GM12865 (cell line): ENCODE results near the gene DAB1.

Source experiments
- DNase-seq: peaks from one replicate; pipeline ENCODE4 v3.0.0; 2010; ENCODE audit warnings: low read depth
- H3K4me3 ChIP-seq: 2 replicates; pipeline ENCODE4 v1.5.1; 2011; ENCODE audit warnings: mild to moderate bottlenecking, low read depth, low read length, control low read depth
- TF ChIP-seq, protein P1 (sequence below): IDR thresholded peaks from 2 replicates; pipeline ENCODE4 v1.5.1; 2011; ENCODE audit warnings: low read length, control low read depth, low read depth, inconsistent platforms; ENCODE audit not compliant: insufficient read depth; ENCODE audit errors: missing control alignments

DAB1 gene

GRCh38 chr1:57003398-57004139, 420.3 kb downstream of the DAB1 start:
- no peak overlapping the region for H3K4me3 ChIP-seq
- TF ChIP-seq, protein P1, sequence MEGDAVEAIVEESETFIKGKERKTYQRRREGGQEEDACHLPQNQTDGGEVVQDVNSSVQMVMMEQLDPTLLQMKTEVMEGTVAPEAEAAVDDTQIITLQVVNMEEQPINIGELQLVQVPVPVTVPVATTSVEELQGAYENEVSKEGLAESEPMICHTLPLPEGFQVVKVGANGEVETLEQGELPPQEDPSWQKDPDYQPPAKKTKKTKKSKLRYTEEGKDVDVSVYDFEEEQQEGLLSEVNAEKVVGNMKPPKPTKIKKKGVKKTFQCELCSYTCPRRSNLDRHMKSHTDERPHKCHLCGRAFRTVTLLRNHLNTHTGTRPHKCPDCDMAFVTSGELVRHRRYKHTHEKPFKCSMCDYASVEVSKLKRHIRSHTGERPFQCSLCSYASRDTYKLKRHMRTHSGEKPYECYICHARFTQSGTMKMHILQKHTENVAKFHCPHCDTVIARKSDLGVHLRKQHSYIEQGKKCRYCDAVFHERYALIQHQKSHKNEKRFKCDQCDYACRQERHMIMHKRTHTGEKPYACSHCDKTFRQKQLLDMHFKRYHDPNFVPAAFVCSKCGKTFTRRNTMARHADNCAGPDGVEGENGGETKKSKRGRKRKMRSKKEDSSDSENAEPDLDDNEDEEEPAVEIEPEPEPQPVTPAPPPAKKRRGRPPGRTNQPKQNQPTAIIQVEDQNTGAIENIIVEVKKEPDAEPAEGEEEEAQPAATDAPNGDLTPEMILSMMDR, result no peak
- DNase-seq, result no peak

DNA sequence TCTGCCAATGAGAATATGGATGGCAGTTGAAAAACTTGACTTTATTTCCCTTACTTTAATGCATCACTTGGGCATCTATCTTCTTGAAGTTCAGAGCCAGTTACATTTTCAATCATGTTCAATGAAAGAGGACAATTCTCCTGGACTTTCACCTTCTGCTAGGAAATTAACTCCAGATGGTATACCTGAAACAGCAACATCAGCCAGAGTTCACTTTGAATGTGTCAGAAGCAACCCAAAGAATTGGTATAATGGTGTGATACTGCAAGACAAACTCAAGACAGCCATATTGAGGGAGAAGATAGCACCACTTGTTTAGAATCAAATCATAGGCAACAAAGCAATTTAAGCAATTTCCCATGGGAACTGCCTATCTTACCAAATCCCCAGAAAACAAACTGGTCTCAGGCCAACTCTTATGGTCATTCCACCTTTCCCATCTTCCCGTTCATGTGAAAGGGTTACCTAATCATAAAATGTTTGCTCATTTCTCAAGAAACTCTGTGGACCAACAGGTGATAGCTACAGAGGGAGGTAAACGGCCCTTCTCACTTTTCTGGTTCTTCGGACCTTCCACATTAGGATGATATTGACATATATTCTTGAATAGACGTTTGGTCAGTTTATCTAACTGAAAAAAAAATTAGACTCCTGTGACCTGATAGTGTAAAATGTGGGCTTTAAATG, 428.3 kb downstream of the DAB1 start:
- TF ChIP-seq, protein P1, result no peak
- no peak for DNase-seq
- H3K4me3 ChIP-seq, result no peak overlapping the region

GRCh38 chr1:56993475-56993874, 430.4 kb downstream of the DAB1 start:
- TF ChIP-seq, protein P1, result no peak
- DNase-seq, result no peak
- H3K4me3 ChIP-seq, result no peak overlapping the region

DNA sequence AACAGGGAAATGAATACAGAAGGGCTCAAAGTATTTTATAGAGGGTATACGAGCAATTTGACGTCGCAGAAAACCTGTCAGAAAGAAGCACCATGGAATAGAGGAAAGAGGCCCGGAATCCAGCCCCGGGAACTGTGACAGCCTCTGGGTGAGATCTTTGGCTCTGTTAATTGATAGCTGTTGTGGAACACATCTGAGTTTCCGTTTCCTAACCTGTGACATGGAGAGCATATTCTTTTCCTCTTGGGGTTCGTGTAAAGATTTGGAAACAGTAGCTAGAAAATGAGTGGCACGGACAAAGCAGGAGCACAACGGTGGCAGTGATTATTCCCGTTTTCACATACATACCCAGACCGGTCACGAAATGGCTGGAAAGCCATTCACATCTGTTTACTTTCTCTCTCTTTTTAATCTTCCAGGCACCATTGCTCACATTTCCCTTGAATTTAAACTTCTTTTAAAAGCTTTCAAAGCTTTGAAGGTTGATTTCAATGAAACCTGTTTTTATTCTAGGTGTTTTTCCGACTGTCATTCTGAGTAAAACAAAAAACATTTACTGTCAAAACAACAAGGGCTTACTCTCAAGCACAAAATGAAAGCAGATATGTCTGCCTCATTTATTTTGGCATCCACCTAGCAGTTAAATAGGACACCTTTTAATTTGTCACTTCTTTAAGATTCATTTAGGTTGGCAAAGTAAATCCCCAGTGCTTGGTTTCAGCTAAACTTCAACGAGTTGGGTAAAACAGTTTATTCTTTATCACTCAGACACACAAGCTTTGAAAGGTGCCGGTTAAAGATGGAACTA, 431.3 kb downstream of the DAB1 start:
- TF ChIP-seq, protein P1, result no peak
- DNase-seq, result no peak

DNA sequence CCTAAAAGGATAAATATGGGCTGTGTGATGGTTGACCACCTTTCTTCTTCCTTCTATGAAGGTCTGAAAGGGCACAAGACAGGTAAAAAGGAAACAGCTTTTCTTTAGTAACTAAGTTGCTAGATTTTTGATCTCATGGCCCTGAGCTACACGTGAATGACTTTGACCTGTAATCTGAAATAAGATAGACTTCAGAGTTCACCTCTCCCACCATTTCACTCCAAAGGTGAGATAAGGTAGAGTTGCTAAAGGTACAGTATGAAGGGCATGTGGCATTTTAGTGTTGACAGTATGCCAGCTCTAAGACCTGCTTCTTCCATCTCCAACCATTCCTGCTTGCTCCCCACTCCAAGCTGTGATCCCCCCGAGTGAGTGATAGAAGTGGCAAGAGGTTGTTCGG, 432.3 kb downstream of the DAB1 start:
- TF ChIP-seq, protein P1, result no peak
- DNase-seq, result no peak
- no peak overlapping the region for H3K4me3 ChIP-seq

More for the DNA sequence above, 431.3 kb downstream of the DAB1 start:
- H3K4me3 ChIP-seq, result no peak overlapping the region

DNA sequence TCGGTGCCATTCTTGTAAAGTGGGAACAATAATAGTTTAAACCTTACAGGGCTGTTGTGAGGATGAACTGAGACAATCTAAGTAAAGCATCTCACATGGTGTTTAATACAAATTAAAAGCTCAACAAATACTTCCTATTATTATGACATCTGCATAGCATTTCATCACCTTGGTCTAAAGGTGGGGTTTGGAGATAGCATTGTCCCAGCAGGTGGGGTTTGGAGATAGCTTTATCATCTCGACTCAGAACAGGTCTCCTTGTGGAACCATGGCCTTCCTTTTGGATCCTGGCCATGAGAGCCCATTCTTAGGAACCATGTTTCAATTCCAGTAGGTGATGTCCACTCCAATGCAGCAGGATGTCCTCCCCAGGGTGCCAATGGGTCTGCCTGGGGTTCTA, 437.5 kb downstream of the DAB1 start:
- no peak for DNase-seq
- TF ChIP-seq, protein P1, result no peak
- H3K4me3 ChIP-seq, result no peak overlapping the region
